GM12875 (cell line): ENCODE results near the gene CRACR2B.

Source experiments
- H3K4me3 ChIP-seq: one replicate; pipeline ENCODE4 v1.5.1; 2011; ENCODE audit warnings: low read depth, low read length, control low read depth
- CTCF ChIP-seq: IDR thresholded peaks from 2 replicates; pipeline ENCODE4 v1.5.1; 2011; ENCODE audit warnings: low read depth, mild to moderate bottlenecking, control low read depth, inconsistent platforms, low read length, moderate library complexity, borderline replicate concordance; ENCODE audit not compliant: insufficient read depth

Gene CRACR2B

GRCh38 chr11:861105-861479 is 33.4 kb downstream of the CRACR2B start:
- H3K4me3 ChIP-seq: no peak overlapping the region
- TF ChIP-seq CTCF: no peak

- H3K4me3 ChIP-seq: no peak overlapping the region
- TF ChIP-seq CTCF: no peak
These were observed 34.5 kb downstream of the CRACR2B start for GRCh38 chr11:862081-862661.

DNA sequence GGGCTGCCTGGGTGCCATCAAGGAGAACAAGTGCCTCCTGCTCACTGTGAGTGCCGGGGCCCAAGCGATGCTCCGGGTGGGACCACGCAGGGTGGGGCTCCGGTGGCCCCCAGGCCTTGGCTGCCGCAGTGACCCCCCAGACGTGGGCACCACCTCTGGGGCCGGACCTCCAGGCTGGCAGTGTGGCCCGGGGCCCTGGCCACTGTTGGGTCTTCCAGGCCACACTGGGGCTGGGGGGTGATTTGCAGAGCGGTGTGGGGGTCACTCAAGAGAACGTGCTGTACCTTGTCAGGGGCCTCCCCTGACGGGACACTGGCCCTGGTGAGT is 34.9 kb downstream of the CRACR2B start:
- H3K4me3 ChIP-seq: no peak overlapping the region
- no peak for TF ChIP-seq CTCF

DNA sequence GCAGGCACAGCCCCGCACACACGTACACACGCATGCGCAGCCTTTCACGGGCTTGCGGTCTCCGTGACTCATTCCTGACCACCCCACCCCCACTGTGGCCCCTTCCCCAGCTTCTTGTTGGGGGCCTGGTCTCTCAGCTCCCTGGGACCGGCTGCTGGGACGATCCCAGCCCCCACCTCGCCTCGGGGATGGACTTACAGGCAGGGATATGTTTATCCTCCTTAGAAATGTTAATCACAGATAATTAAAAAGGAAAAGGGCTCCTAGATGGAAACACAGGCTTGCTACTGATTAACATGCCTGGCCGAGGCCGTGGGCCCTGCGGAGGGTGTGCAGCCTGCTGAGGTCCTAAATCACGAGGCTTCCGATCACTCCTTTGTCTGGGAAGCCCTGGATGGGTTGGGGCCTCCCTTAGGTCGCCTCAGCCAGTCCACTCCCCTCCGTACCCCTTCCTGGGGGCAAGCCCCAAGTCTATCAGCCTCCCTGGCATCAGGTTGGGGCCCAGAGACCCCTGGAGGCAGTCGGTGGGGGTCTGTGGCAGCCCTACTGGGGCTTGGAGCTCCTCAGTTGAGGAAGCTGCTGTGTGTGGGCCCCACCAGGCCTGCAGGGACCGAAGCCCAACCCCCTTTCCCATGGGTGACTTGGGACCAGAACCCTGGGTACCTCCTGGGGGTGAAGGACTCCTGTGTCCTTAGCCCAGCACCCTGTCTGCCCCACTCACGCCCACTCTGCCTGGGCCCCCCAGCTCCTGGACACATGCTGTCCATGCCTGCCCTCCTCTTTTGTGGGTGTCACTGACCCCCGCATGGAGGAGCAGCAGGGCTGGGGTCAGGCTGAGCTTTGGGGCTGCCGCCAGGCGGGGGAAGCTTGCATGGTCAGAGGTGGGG is 35.5 kb downstream of the CRACR2B start:
- no peak overlapping the region for H3K4me3 ChIP-seq
- no peak for TF ChIP-seq CTCF

- TF ChIP-seq CTCF: no peak
- no peak overlapping the region for H3K4me3 ChIP-seq
These were observed 36.5 kb downstream of the CRACR2B start for GRCh38 chr11:863910-864827.

GRCh38 chr11:864898-865297 is 37.2 kb downstream of the CRACR2B start:
- TF ChIP-seq CTCF: no peak
- no peak overlapping the region for H3K4me3 ChIP-seq
